ENCODE results near the gene PAQR4. TPM values are rescaled to one million over a fixed set of nuclear protein-coding genes. Genes with fewer than 3 reads are reported as not detected.

Gene PAQR4
- total RNA-seq, 1 experiment from 2014 or later, result 30.7 TPM

DNA sequence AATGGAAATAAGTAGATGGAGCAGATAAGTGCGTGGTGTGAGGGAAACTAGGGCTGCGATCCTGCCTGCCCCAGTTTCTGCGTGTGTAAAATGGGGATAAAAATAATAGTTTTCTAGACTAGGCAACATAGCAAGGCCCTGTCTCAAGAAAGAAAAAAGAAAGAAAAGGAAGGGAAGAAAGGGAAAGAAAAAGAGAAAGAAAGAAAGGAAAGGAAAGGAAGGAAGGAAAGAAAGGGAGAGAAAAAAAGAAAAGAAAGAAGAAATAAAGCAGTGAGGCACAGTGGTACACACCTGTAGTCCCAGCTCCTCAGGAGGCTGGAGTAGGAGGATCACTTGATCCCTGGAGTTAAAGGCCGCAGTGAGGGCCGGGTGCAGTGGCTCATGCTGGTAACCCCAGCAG lies 13.3 kb downstream of the PAQR4 start:
- Histone ChIP-seq H3K9ac (ENCODE audit: low read length) (no peak overlapping the region), H3K9me2 (replicated peaks; ENCODE audit: insufficient read depth, low read length) (no peaks in the 10 kb centered on the region), H3K27me3 (ENCODE audit: low read length) (no peaks in the 10 kb centered on the region), H2AFZ (ENCODE audit: low read length) (no peak overlapping the region), H3K4me1 (ENCODE audit: low read length) (peaks cover 44% of the 10 kb centered on the region), H4K20me1 (ENCODE audit: insufficient read depth, low read depth, low read length) (no peaks in the 10 kb centered on the region), H3K36me3 (ENCODE audit: insufficient read depth, low read length) (no peaks in the 10 kb centered on the region), H3K27ac (ENCODE audit: low read length) (no peak overlapping the region), H3K79me2 (ENCODE audit: low read length) (peaks cover 26% of the 10 kb centered on the region), H3K4me3 (ENCODE audit: low read length) (no peak overlapping the region), H3K4me2 (ENCODE audit: low read depth, low read length, poor library complexity, severe bottlenecking) (no peak overlapping the region), H3K9me3 (ENCODE audit: low read length) (no peaks in the 10 kb centered on the region)
- DNase-seq, result no peak

DNA sequence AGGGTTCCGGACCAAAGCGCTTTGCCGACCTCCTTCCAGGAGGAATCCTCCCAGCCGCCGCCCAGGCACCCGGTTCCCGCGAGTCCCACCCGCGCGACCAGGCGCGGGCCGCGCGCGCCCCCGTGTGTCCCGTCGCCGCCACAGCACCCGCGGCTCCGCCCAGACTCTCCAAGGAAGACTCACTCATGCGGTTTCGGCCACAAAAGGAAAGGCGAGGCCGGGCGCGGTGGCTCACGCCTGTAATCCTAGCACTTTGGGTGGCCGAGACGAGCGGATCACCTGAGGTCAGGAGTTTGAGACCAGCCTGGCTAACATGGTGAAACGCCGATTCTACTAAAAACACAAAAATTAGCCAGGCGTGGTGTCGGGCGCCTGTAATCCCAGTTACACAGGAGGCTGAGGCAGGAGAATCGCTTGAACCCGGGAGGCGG lies 14.6 kb downstream of the PAQR4 start:
- Histone ChIP-seq H3K9ac (ENCODE audit: low read length) (peak overlapping the region; percentile 59), H3K27ac (ENCODE audit: low read length) (no peak overlapping the region)

DNA sequence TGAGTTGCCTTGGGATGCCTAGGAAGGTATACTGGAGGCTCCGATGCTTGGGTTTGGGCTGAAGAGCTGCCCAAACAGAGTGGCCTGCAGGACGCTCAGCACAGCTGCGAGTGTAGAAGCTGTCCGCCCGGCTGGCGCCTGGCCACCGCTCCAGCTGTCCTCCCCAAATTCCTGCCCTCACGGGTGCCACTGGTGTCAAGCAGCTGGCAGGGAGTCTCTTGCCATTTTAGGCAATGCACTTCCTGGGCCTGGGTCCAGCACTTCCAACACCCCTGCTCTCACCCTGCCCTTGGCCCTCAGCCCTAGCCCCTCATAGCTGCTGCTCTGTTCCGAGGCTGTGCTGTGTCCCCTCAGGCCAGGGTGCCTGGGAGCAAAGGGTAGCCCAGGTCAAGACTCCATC lies 16.3 kb downstream of the PAQR4 start:
- Histone ChIP-seq H3K9ac (ENCODE audit: low read length) (no peak overlapping the region), H3K4me2 (ENCODE audit: low read depth, low read length, poor library complexity, severe bottlenecking) (no peak overlapping the region), H3K36me3 (ENCODE audit: insufficient read depth, low read length) (no peaks in the 10 kb centered on the region), H3K4me3 (ENCODE audit: low read length) (no peak overlapping the region), H2AFZ (ENCODE audit: low read length) (no peak overlapping the region), H3K27ac (ENCODE audit: low read length) (no peak overlapping the region), H4K20me1 (ENCODE audit: insufficient read depth, low read depth, low read length) (no peaks in the 10 kb centered on the region), H3K27me3 (ENCODE audit: low read length) (no peaks in the 10 kb centered on the region), H3K79me2 (ENCODE audit: low read length) (no peaks in the 10 kb centered on the region), H3K9me3 (ENCODE audit: low read length) (no peaks in the 10 kb centered on the region), H3K4me1 (ENCODE audit: low read length) (peaks cover 26% of the 10 kb centered on the region), H3K9me2 (replicated peaks; ENCODE audit: insufficient read depth, low read length) (no peaks in the 10 kb centered on the region)
- DNase-seq, result no peak

More for the DNA sequence above, 14.6 kb downstream of the PAQR4 start:
- H3K79me2 ChIP-seq (ENCODE audit: low read length), result peaks cover 15% of the 10 kb centered on the region
- H2AFZ ChIP-seq (ENCODE audit: low read length), result peak overlapping the region; percentile 87
- peak overlapping the region; percentile 57; the same call in 1 of the 2 replicates for H3K4me3 ChIP-seq (ENCODE audit: low read length)
- H3K9me2 ChIP-seq (replicated peaks; ENCODE audit: insufficient read depth, low read length), result no peaks in the 10 kb centered on the region
- H4K20me1 ChIP-seq (ENCODE audit: insufficient read depth, low read depth, low read length), result no peaks in the 10 kb centered on the region
- peak; percentile 87 for DNase-seq
- no peaks in the 10 kb centered on the region for H3K27me3 ChIP-seq (ENCODE audit: low read length)
- no peaks in the 10 kb centered on the region for H3K9me3 ChIP-seq (ENCODE audit: low read length)
- peaks cover 35% of the 10 kb centered on the region for H3K4me1 ChIP-seq (ENCODE audit: low read length)
- H3K36me3 ChIP-seq (ENCODE audit: insufficient read depth, low read length), result no peaks in the 10 kb centered on the region
- H3K4me2 ChIP-seq (ENCODE audit: low read depth, low read length, poor library complexity, severe bottlenecking), result peak overlapping the region; percentile 73

DNA sequence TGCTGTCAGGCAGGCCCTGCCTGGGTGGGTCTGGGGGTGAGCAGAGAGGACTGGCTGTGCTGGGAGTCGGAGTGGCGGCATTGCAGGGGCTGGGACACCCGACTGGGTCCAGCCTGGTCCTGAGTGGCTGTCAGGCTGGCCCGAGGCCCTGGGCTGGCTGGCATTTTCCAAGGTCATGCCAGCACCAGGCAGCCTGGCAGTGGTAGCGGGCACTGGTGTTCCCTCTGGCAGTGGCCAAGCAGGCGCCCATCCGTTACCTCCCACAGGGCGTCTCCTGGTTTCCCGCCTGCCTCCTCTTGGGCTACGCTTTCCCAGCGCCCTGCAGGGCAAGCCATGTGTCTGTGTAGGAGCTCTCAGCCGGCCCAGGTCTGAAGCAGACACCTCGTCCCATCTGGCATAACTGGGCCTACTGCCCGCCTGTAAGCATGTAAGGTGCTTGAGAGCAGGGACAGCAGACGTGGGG lies 16.8 kb downstream of the PAQR4 start:
- Histone ChIP-seq H3K9ac (ENCODE audit: low read length) (no peak overlapping the region), H4K20me1 (ENCODE audit: insufficient read depth, low read depth, low read length) (no peaks in the 10 kb centered on the region), H3K36me3 (ENCODE audit: insufficient read depth, low read length) (no peaks in the 10 kb centered on the region), H3K4me3 (ENCODE audit: low read length) (no peak overlapping the region), H2AFZ (ENCODE audit: low read length) (no peak overlapping the region), H3K27ac (ENCODE audit: low read length) (no peak overlapping the region), H3K4me2 (ENCODE audit: low read depth, low read length, poor library complexity, severe bottlenecking) (no peak overlapping the region), H3K79me2 (ENCODE audit: low read length) (no peaks in the 10 kb centered on the region), H3K4me1 (ENCODE audit: low read length) (peaks cover 24% of the 10 kb centered on the region), H3K27me3 (ENCODE audit: low read length) (no peaks in the 10 kb centered on the region), H3K9me3 (ENCODE audit: low read length) (no peaks in the 10 kb centered on the region), H3K9me2 (replicated peaks; ENCODE audit: insufficient read depth, low read length) (no peaks in the 10 kb centered on the region)
- DNase-seq, result no peak

DNA sequence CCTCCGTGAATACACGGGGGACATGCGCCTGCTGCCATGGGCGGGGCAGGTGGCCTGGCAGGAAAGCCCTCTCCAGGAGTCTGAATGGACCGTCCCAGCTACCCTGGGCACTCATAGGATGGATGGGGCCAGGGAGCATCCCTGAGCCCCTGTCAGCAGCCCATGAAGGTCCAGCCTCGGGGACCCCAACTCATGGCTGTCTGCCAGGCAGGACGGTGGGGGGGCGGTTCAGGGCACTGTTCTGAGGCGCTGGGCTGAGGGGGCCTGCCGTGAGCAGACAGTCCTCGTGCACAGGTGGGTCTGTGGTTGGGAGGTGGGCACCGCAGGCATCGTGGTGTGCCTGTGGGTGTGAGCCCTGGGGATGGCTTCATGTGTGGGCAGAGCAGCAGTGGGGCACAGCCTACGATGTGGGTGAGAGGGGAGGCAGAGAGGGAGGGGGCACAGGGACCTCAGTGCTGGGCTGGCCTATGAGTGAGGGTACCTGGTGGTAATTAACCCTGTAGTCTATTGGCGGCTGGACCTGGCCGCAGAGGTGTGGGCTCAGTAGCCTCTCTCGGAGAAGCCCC lies 17.6 kb downstream of the PAQR4 start:
- Histone ChIP-seq H3K9me3 (ENCODE audit: low read length) (no peaks in the 10 kb centered on the region), H3K9me2 (replicated peaks; ENCODE audit: insufficient read depth, low read length) (no peaks in the 10 kb centered on the region)
- no peak for DNase-seq

DNA sequence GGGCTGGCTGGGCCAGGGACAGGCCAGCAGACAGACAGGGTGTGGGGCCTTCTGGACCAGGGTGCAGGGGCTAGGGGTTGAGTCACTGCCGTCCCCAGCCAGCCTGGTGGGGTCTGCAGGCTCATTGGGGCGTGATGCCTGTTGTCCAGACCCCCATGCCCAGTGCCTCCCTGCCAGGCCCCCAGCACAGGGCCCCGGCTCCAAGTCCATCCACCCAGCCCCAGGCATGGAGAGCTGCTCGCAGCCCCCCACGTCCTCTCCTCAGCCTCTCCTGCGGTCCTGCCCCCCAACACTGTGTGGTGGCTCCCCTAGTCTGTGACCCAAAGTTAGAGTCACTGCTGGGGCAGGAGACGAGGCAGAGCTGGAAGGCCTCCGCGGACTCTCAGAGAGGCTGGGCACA lies 18.1 kb downstream of the PAQR4 start:
- Histone ChIP-seq H3K27ac (ENCODE audit: low read length) (no peak overlapping the region), H3K4me2 (ENCODE audit: low read depth, low read length, poor library complexity, severe bottlenecking) (no peak overlapping the region), H3K9me2 (replicated peaks; ENCODE audit: insufficient read depth, low read length) (no peaks in the 10 kb centered on the region), H3K36me3 (ENCODE audit: insufficient read depth, low read length) (no peaks in the 10 kb centered on the region), H3K79me2 (ENCODE audit: low read length) (no peaks in the 10 kb centered on the region), H4K20me1 (ENCODE audit: insufficient read depth, low read depth, low read length) (no peaks in the 10 kb centered on the region), H3K27me3 (ENCODE audit: low read length) (no peaks in the 10 kb centered on the region), H3K4me1 (ENCODE audit: low read length) (peaks cover 17% of the 10 kb centered on the region), H3K4me3 (ENCODE audit: low read length) (no peak overlapping the region), H3K9ac (ENCODE audit: low read length) (no peak overlapping the region), H2AFZ (ENCODE audit: low read length) (no peak overlapping the region), H3K9me3 (ENCODE audit: low read length) (no peaks in the 10 kb centered on the region)
- DNase-seq, result no peak

More for the DNA sequence above, 17.6 kb downstream of the PAQR4 start:
- Histone ChIP-seq H4K20me1 (ENCODE audit: insufficient read depth, low read depth, low read length) (no peaks in the 10 kb centered on the region), H3K36me3 (ENCODE audit: insufficient read depth, low read length) (no peaks in the 10 kb centered on the region), H3K9ac (ENCODE audit: low read length) (no peak overlapping the region), H3K4me3 (ENCODE audit: low read length) (no peak overlapping the region), H3K4me2 (ENCODE audit: low read depth, low read length, poor library complexity, severe bottlenecking) (no peak overlapping the region), H2AFZ (ENCODE audit: low read length) (no peak overlapping the region), H3K27ac (ENCODE audit: low read length) (no peak overlapping the region), H3K27me3 (ENCODE audit: low read length) (no peaks in the 10 kb centered on the region), H3K4me1 (ENCODE audit: low read length) (peaks cover 18% of the 10 kb centered on the region), H3K79me2 (ENCODE audit: low read length) (no peaks in the 10 kb centered on the region)

DNA sequence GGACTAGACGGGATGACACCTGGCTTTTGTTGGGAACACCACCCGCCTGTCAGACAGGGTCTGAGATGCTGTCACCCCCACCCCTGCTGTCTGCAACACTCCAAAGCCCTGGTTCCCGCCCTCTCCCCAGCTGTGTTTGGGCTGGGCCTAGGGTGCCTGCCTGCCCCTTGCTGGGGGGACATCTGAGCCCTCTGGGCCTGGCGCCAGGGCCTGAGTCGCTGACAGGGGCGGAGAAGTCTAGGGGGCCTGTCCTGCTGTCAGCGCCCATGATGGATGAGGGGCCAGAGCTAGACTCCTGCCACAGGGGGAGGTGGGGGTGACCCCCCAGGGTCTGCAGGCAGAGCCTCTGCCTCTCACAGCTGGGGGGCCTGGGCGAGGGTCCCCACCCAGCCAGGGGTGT lies 18.7 kb downstream of the PAQR4 start:
- no peak overlapping the region for H2AFZ ChIP-seq (ENCODE audit: low read length)
- H3K27me3 ChIP-seq (ENCODE audit: low read length), result no peaks in the 10 kb centered on the region

DNA sequence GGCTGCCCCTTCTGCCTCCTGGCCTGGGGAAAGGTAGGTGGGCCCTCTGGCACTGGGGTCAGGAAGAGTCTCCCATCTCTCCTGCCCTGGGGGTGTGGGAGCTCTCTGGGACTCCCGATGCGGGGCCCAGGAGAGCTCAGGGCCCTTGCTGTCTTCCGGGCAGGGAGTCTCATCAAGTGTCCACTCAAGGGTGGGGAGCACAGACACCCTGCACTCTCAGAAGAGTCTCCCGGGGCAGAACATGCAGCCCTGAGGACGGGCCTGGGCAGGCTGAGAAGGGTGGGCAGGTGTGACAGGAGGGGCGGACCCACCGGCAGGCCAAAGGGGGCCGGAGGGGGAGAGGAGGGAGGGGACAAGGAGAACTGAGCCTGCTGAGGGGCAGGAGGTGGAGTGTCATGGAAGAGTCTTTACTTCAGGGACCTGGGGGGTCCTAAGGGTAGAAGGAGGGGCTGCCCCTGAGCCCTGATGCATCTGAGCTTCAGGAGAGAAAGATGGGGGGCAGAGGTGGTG lies 19.5 kb downstream of the PAQR4 start:
- H3K79me2 ChIP-seq (ENCODE audit: low read length), result no peaks in the 10 kb centered on the region
- H3K9ac ChIP-seq (ENCODE audit: low read length), result no peak overlapping the region
- no peaks in the 10 kb centered on the region for H3K36me3 ChIP-seq (ENCODE audit: insufficient read depth, low read length)
- no peak overlapping the region for H3K27ac ChIP-seq (ENCODE audit: low read length)
- no peak overlapping the region for H2AFZ ChIP-seq (ENCODE audit: low read length)
- H3K4me2 ChIP-seq (ENCODE audit: low read depth, low read length, poor library complexity, severe bottlenecking), result no peak overlapping the region
- H3K9me2 ChIP-seq (replicated peaks; ENCODE audit: insufficient read depth, low read length), result no peaks in the 10 kb centered on the region
- H3K4me3 ChIP-seq (ENCODE audit: low read length), result no peak overlapping the region
- H3K4me1 ChIP-seq (ENCODE audit: low read length), result peaks cover 5% of the 10 kb centered on the region
- H3K9me3 ChIP-seq (ENCODE audit: low read length), result no peaks in the 10 kb centered on the region
- DNase-seq, result no peak
- H4K20me1 ChIP-seq (ENCODE audit: insufficient read depth, low read depth, low read length), result no peaks in the 10 kb centered on the region
- H3K27me3 ChIP-seq (ENCODE audit: low read length), result no peaks in the 10 kb centered on the region

More for the DNA sequence above, 18.7 kb downstream of the PAQR4 start:
- H3K9ac ChIP-seq (ENCODE audit: low read length), result no peak overlapping the region
- H3K4me1 ChIP-seq (ENCODE audit: low read length), result peaks cover 12% of the 10 kb centered on the region
- no peaks in the 10 kb centered on the region for H3K9me3 ChIP-seq (ENCODE audit: low read length)
- no peak for DNase-seq
- H3K4me2 ChIP-seq (ENCODE audit: low read depth, low read length, poor library complexity, severe bottlenecking), result no peak overlapping the region
- H3K4me3 ChIP-seq (ENCODE audit: low read length), result no peak overlapping the region
- H3K27ac ChIP-seq (ENCODE audit: low read length), result no peak overlapping the region
- H4K20me1 ChIP-seq (ENCODE audit: insufficient read depth, low read depth, low read length), result no peaks in the 10 kb centered on the region
- no peaks in the 10 kb centered on the region for H3K9me2 ChIP-seq (replicated peaks; ENCODE audit: insufficient read depth, low read length)
- no peaks in the 10 kb centered on the region for H3K36me3 ChIP-seq (ENCODE audit: insufficient read depth, low read length)
- no peaks in the 10 kb centered on the region for H3K79me2 ChIP-seq (ENCODE audit: low read length)
